SKM-1 (cell line): ENCODE data around the gene OSCP1.

Source experiments
- DNase-seq: peaks from one replicate; lab custom pipeline; 2025; ENCODE audit not compliant: unreplicated experiment; lab: John Stamatoyannopoulos, UW

OSCP1 gene

DNA sequence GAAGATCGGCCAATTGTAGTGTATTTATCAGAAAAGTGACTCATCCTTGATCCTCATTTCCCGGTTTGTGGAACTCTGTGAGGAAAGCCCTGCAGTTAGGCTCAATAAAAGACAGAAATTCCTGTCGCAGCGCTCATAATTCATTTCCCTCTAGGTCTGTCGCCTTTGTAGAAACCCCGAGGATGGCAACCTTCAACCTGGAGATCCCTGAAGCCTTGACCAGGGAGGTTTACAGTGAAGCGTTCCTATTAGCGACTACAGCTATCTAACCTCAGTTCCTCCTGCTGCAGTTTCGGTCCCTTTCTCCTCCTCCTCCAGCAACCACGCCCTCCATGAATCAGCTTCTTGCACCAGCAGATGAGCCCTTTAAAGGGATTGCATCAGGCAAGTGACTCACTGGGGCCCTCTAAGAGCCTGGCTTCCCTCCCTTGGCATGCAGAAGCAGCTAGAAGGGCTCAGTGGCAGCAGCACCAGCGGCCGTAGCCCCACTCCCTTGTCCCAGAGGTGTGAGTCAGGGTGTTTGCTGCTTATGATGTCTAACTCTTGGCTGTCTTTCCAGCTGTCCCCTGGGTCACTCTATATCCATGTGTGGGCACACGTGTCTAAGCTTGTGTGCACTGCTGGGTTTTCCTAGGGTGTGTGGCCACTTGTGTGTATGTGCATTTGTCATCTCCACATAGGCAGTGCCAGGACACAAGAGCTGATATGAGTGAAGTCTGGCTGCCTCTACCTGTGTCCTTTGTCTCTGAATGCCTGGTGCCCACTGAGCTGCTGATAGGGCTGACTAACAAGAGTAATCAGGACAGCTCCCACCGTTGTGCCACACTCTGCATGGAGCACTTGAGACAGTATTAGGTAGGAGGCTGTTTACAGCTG is 63.7 kb downstream of the OSCP1 start:
- peak; percentile 99 for DNase-seq

- DNase-seq = peak; percentile 99
Observed at GRCh38 chr1:36385410-36386264, 64.6 kb downstream of the OSCP1 start, which contains the start of gene STK40. STK40 (minus strand) TSS chr1:36385924; CDS start chr1:36361332, 24,592 bp downstream.

- no peak for DNase-seq
Observed at GRCh38 chr1:36384542-36385409, 65.5 kb downstream of the OSCP1 start.

DNA sequence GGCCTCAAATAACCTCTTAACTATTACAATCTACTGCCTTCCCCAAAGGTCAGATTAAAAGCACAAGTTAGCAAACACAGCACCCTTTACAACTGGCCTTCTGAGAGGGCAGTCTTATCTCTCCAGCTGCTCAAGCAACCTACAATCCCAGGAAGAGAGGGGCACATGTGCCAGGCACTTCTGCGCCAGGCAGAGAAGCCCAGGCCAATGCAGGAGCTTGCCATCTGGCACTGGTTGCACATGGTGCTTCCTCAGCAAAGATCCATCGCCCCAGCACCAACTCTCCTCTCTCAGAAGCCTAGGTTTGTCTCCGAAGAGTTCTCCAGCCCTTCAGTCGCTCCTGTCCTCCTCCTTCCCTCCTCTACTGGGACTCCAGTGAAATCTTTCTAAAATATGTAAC is 67.0 kb downstream of the OSCP1 start:
- DNase-seq = no peak

DNA sequence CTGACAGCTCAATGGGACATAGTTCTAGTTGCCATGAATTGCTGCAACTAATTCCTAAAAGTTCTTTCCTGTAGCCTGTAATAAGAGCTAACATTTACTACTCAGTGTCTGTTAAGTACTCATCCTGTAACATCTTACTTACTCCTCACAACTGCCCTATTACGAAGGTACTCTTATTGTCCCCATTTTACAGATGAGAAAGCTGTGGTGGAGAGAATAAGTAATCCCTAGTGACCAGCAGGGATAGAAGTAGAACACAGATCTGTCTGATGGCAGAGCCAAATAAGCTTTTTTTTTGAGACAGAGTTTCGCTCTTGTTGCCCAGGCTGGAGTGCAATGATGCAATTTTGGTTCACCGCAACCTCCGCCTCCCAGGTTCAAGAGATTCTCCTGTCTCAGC is 67.6 kb downstream of the OSCP1 start:
- DNase-seq = no peak

- no peak for DNase-seq
Observed at GRCh38 chr1:36382231-36382630, 68.0 kb downstream of the OSCP1 start.

DNA sequence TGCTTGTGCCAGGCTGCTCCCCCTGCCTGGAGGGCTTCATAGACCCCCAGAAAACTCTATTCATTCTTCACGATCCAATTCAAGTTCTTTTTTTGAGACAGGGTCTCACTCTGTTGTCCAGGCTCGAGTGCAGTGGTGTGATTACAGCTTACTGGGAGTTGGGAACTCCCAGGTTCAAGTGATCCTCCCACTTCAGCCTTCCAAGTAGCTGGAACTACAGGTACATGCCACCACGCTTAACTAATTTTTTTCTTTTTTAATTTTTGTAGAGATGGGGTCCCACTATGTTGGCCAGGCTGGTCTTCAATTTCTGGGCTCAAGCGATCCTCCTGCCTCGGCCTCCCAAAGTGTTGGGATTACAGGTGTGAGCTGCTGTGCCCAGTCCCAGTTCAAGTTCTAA is 68.8 kb downstream of the OSCP1 start:
- DNase-seq = no peak

- DNase-seq = no peak
Observed at GRCh38 chr1:36380782-36381181, 69.5 kb downstream of the OSCP1 start.

- no peak for DNase-seq
Observed at GRCh38 chr1:36380143-36380619, 70.1 kb downstream of the OSCP1 start.

DNA sequence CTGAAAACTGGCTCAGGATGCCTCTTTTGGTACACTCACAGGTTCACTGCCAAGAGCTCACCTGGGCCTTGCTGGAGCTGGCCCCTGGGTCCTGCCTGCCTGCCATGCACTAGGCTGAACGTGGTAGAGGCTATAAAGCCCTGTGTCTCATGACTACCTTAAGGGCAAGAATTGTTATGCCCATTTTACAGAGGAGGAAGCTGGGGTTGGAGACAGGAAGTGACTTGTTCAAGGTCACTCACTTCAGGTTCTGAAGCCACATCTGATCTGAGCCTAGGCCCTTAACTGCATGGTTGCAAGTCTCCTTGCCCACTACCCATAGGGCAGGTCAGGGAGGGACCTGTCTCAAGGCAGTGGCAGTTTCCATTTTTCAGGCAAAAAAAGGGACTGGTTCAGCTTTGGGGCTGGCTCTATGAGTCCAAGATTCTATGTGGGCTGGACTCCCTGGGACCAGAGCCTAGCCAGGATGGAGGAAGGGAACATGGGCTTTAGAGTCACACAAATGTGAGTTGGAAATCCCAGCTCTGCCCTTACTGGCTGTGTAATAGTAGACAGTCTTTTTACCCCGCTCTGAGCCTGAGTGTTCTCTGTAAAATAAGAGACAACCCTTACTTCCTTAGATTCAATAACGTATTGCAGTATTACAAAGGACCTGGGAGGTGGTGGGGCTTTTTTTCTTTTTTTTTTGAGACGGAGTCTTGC is 72.3 kb downstream of the OSCP1 start:
- DNase-seq = no peak

DNA sequence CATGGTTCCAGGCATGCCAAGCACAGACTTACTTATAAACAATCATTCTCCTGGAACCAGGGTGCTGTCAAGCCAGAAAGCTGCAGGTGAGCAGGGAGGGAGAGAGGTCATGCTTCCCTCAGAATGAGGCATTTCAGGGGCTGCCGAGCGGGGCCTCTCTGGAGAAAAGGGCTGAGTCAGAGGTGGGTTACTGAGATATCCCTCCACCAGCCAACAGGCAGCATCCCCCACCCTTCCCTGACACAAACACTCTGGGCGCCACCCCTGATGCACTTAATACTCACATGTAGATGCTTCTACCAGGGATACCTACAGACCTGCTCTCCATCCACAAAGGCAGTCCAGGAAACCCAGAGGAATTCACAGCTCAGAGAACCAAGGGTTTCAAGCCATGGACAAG is 77.6 kb downstream of the OSCP1 start:
- no peak for DNase-seq

- peak; percentile 63 for DNase-seq
Observed at GRCh38 chr1:36369061-36369861, 81.0 kb downstream of the OSCP1 start.
